Activated CD8-positive, alpha-beta memory T cell treated with anti-CD3 and anti-CD28 coated beads, Interleukin-2, amount 50 U/mL, for 24 hours (primary cell): ENCODE results near the gene LMX1B.
"Not testable (repeated sequence)": the region's sequence is repeated elsewhere in the genome, so short reads cannot be mapped to it uniquely, and the experiment has no call there.

Experiments
- DNase-seq: peaks from one replicate; pipeline ENCODE4 v3.0.0-alpha.2; 2020; ENCODE audit errors: extremely low read depth

Gene LMX1B

DNA sequence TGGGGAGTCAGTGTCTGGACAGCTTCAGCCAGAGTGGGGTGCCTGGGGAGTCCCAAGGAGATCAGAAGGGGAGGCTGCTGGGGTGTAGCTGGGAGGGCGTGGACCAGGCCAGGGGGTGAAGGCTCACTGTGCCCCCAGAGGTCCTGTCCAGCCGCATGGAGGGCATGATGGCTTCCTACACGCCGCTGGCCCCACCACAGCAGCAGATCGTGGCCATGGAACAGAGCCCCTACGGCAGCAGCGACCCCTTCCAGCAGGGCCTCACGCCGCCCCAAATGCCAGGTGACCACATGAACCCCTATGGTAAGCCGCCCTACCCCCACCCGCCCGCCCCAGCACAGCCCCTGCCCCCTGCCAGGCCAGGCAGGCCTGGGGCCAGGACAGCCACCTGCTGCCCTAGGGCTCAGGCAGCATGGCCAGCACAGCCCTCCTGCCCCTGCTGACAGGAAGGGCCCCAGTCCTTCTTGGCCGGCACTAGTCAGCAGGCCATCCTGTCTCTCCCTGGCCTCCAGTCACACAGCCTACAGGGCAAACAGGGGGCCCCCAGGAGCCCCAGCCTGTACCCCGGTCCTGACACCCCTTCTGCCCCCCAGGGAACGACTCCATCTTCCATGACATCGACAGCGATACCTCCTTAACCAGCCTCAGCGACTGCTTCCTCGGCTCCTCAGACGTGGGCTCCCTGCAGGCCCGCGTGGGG lies 82.1 kb downstream of the LMX1B start:
- DNase-seq: no peak

DNA sequence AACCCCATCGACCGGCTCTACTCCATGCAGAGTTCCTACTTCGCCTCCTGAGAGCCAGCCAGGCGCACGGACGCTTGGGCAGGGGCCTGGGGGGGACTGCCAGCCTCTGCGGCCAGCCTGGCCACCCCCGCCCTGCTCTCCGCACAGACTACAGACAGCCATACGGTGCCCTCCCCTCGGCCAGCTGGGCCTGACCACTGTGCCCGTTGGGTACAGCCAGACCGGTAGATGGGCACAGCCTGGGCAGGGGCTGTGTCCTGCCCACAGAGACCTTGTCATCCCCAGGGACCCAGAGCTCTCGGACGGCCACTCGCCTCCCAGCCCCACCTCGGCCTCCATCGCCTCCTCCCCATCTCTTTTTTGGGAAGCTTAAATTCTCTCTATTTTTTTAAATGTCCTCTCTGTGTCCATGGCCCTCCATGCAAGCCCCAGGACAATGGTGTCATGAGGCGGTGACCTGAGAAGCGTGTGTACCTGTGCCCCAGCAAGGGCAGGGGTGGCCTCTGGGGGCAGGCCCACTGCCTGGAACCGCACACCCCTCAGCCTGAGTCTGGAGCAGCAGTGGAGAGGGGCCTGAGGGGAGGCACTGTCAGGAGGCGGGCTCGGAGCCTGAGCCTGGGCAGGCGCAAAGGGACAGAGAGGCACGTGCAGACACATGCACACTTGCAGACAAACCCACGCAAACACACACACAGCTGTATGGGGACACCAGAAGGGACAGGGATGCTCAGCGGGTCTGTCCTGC lies 82.8 kb downstream of the LMX1B start:
- no peak for DNase-seq

DNA sequence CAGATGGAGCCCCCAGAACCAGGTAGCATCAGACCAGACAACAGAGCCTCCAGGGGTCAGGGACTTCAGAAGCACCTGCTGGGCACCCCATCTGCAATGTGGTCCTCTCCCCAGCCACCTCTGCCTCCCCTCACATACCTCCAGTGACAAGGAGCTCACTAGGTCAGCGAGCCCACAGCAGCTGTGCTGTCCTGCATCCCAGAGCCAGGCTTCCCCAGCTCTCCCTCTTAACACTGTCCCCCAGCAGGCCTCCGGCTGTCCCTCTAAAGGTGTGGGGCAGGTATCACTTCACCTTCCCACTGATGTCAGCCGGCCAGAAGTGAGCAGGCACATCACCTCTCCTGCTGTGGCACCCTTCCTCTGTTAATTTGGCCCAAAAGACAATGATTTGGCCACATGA lies 83.6 kb downstream of the LMX1B start:
- no peak for DNase-seq

DNA sequence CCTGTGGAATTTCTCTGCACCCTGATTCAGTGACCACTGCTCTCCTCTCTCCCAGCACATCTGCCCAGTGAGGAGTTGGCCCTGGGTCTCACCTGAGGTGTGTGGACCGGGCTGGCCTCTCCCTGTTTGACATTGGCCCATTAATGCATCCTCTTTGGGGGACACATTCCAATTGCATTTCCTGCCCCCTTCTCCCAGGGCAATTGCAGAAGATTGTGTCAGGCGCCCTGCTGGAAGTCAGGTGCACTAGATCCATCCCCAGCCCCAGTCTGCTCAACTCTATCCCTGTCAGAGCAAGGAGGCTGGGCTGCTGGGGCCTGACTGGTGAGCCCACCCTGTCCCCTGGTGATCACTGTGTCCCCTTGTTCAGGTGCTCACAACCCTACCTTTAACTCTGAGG lies 84.5 kb downstream of the LMX1B start:
- DNase-seq: no peak

DNA sequence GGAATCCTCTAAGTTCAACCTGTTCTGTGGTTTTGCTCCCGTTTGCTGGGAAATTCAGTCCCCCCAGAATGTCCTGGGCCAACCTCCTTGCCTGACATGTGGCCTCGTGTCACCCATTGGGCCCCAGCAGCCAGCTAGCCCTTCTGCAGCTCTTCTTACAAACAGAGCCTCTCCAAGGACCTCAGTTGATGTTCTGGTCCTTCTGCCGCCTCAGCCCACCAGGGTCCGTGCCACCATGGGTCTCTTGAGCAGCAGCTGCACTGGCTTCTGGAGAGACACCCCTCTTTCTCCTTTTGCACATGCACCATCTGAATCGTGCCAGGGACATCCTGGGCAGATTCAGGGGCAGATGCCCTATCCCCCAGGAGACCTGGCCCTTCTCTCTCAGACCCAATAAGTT lies 85.0 kb downstream of the LMX1B start:
- no peak for DNase-seq

DNA sequence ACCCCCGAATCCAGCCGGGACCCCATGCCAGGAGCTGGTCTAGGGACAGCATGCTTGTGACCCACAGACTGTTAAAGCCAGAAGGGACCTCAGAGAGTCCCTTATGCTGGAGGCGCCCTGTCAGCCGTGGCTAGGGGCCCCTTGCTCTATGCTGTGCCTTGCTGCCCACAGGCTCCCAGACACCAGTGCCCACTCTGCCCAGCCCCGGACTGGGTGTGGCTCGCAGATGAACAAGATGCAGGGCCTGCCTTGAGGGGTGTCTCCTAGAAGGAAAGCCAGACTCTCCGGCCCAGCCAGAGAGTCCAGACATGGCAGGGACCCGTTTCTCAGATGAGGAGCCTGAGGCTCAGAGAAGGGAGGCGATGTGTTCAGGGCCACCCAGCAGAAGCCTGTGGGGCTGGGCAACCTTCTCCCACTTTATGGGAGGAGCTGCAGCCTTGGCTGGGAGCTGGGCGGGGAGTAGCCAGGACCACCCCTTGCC lies 85.7 kb downstream of the LMX1B start:
- no peak for DNase-seq

DNA sequence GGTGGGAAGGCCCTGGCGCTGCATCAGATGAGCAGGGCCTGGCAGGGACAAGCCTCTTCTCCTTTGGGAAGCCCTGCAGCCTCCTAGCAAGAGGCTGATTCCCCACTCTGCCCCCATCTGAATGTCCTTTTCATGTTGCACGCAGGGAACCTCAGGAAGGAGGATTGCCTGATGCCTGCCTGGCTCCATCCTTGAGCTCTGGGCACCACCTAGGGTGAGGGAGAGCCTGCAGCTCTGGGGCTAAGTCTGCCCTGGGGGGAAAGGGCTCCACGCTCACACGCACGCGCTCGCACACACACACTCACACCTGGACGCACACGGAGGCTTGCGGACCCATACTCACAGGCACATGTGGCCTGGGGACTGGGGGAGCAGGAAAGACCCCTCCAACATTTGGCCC lies 86.6 kb downstream of the LMX1B start:
- no peak for DNase-seq

DNA sequence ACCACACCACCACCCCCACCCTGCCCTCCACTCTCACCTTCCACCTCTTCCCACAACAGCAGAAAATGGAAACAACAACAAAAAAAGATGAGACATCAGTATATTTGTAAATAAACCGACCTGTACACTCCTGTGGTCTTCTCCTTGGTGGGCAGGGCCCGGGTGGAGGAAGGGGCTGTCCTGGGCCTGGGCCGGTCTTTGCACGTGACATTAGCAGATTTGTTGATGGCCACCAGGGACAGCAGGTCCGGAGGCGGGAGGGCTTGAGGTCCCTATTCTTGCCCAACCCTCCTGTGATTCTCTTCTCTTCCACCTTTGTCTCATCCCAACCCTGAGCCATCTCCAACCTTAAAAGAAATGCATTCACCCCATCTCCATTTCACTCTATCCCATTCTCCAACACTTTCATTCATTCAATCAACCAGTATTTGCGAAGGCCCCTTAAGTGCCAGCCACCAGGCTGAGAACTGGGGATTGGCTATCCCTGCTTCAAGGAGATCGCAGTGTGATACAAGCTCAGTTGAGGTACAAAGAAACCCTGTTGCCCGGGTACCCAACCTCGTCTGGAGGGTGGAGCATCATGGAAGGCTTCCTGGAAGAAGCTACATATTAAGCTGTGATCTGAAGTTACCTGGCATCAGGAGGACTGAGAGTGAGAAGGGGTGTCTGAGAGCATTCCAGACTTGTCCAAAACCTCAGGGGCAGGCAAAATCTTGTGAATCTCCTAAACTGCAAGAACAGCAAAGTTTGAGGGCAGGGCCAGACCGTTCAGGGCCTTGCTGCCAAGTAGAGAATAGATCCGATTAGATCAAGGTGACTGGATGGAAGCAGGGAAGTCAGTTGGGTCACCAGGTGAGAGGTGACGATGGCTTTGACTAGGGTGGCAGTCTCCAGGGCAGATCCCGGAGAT lies 87.4 kb downstream of the LMX1B start:
- DNase-seq: no peak

DNA sequence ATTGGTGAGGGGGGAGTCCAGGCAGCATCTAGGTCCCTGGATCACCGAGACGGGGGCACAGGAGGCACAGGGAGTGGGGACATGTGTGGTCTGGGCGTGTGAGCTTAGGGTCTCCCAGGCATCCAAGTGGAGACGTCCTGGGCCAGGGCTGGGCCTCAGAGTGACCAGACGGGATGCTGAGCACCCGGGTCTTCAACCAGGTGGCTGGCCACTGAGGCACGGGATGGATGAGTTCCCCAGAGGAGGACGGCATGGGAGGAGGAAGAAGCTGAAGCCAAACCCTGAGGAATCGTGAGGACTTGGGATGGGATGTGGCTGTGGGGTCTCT lies 88.0 kb downstream of the LMX1B start:
- DNase-seq: no peak

DNA sequence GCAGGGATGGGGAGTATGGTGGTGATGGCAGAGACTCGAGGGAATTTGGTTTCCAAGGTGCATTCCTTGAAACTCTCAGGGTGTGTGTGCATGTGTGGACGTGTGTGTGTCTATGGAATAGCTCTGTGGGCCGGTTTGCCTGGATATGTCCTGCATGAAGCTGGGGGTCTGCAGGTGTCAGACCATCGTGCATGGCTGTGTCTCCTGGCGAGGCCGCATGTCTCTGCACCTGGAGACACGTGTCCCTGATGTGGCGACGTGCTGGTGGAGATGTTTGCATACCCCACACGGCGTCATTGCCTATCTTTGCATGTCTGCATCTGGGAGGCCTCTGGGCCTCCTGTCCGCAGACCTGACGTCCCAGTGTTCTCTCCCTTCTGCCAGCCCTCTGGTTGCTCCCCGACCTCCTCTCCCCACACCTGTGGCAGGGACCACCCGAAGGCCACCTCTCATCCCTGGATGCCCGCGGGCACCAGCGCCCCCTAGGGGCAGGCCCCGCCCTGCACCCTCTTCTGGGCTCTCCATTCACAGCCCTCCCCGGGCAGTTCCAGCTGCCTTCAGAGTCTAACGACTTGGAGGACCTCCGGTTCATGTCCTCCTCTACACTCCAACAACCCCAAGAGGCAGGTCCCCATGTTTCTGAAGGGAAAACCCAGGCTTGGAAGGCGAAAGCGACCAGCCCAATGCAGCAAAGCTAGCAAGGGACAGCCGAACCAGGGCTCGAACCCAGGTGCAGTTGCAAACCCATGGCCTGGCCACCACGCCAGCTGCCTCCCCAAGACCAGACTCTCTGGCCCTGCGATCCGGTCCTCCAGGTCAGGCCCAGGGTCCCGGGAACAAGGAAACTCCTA lies 88.6 kb downstream of the LMX1B start:
- DNase-seq: no peak

DNA sequence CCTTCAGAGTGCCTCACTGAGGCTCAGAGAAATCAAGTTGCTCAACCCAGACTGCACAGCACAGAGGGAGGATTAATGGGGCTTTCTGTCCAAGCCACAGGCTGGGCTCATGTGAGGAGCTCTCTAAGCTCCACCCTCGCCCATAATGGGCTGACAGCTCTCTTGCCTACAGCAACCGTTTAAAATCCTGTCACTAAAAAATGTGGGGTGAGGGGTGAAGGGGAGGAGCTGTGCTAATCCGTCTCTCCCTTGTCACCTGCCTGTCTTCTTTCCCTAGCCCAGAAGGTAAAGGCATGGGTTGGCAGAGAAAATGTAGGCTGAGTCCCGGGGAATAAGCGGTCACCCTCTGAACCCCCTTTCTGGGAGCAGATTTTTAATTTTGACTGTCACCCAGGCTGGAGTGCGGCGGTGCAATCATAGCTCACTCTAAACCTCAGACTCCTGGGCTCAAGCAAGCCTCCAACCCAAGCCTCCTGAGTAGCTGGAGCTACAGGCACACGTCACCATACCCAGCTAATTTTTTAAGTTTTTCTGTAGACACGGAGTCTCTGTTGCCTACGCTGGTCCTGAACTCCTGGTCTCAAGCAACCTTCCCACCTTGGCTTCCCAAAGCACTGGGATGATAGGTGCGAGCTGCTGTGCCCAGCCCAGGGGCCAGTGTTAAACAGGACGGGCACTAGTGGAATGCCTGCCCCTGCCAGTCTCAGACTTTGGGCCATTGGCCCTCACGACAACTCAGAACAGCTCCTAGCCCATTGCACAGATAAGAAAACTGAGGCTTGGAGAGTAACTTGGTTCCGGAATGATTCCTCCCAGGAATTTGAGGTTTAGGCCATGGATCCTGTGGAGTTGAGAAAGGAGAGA lies 89.5 kb downstream of the LMX1B start:
- no peak for DNase-seq

DNA sequence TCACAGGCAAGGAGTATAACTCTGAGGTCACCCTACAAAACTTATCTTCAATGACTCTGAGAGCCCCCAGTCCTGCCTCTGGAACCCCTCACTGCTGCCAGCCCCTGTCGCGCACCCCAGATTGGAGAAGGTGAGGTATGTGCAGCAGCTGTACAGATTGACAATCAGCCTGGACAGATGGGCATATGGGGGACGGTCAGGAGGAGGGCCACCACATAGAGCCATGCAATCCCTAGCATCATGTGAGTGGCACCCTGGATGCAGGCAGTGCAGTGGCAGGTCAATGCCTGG lies 90.1 kb downstream of the LMX1B start:
- no peak for DNase-seq

DNA sequence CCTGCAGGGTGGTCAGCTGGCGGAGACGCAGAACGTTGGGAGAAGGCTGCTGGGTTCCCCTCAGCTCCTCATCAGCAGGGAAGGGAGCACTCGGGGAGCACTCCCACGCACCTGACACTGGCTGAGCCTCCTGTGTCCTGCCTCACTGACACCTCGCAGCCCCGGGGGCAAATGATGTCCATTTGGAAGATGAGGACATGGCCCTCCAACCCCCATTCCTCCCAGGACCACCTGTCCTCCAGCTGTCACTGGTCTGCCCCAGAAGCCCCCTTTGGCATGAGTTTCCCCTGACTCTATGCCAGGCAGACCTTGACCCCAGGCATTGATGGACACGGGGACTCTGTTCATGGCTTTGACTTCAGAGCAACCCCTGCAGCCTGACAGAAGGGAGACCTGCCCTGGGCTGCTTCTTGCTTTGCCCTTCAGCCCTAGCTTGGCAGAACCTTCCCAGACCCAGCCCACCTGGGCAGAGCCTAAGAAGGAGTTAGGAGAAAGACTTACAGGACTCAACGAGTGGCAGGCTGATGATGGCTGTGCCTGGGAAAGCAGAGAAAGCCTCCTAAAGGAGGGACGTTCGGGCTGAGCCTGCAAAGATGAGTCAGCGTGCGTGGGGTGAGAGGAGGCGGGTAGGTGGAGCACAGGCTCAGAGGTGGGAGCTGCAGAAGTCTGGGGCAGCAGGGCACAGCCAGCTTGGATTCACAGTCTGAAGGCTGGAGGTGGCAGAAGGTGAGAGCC lies 90.6 kb downstream of the LMX1B start:
- no peak for DNase-seq

DNA sequence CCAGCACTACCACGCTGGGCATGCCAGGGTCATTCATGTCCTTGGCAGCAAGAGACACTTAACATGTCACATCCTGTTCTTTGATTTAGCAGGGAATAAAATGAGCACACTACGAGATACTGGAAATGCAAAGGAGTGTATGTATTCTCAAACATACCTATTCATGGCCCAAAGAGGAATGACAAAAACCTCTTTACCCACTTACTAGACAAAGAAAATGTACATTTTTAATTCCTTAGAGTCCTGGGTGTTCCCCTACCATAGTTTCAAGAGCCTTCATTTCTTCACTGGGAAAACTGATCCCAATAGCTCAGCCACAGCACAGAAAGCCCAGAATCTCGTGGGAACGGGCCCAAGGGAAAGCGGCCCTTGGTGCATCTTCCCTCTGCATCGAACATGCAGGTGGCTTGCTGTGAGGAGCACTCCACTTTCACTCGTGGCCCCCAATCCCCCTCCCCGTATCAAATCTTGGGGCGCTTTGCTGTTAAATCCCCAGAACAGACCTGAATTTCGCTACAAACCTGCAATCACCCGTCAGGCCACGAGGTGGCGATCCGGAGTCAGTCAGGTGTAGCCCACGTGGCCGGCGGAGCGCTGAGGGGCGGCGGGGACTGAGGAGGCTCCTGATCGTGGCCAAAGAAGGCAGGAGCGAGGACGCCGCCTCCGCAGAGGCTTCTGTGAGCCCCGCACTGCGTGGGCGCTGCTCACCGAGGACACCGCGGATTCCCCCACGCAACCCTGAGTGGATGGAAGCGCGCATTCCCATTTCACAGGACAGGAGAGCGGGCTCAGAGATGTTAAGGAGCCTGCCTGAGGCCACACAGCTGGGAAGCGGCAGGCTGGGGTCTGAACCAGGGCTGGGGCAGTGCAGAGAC lies 91.4 kb downstream of the LMX1B start:
- DNase-seq: peak; percentile 63

DNA sequence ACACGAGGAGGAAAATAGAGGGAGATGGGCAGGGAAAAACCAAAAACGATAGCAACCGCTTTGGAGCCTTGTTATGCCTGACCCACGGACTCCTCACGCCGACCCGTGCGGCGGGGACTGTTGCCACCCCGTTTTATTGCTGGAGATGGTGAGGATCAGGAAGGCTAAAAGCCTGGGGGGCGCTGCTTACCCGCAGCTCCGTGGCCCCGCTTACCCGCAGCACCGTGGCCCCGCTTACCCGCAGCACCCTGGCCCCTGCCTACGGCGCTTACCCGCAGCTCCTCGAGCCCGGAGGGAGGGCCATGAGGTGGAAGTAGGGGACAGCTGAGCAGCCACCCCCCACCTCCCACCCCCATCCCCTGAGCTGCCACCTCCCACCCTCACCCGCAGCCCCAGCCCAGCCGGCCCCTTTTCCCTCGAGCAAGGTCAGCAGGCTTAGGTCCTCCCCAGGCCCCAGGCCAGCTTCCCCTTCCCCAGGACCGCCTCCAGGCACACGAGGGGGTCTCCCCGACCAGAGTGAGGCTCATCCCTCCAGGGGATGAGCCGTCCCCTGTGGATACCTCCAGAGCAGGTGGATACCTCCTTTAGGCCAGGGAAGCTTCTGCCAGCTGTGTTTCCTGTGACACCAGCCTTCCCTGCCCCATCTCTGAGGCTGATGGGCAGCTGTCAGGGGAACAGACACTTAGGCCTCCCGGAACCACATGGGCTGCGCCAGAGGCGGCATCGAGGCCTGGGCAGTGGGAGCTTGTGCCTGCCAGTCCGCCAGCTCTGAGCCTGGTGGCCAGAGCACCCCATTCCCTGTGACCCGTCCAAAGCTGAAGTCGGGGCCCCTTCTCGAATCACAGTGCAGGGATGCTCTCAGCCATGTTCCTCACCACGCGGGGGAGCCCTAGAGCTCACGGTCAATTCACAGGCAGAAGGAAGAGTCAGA lies 92.3 kb downstream of the LMX1B start:
- peak; percentile 39 for DNase-seq

DNA sequence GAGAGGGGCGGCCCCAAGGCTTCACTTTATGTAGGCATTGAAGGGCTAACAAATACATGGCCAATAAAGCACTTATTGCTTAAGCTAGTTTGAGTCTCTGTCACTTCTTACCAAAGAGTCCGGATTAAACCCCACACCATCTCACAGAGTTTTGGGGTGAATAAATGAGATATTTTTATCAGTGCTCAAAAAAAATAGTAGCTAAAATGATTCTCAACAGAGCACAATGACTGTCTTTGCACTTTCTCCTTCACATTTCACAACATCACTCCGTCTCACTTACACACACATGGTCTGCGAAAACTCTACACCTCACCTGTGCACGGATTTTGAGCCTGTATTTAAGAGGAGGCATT lies 92.9 kb downstream of the LMX1B start:
- DNase-seq: no peak

DNA sequence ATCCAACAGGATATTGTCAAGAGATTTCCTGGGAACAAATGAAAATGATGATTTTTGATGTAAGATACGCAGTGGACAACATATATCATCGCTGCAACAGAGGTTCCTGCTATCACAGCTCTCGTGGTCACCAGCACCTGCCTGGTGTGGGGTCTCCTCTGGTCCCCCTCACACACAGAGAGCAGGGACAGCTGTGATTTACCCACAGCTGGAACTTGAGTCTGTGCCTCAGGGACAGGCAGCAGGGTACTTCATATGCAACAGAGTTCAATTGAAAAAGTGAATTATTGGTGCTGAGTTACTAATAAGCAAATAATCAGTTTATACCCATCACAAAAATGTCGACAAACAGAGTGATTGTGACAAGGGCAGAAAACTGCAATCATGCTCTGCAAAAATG lies 93.4 kb downstream of the LMX1B start:
- DNase-seq: no peak

DNA sequence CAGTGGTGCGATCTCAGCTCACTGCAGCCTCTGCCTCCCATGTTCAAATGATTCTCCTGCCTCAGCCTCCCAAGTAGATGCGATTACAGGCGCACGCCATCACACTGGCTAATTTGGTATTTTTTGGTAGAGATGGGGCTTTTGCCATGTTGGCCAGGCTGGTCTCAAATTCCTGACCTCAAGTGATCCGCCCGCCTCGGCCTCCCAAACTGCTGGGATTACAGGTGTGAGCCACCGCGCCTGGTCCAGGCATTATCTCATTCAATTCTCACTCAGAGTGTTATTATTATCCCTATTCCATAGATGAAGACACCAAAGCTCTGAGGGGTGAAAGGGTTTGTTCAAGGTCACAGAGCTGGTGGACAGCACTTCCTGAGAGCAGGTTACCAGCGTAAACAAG lies 94.0 kb downstream of the LMX1B start:
- not testable (repeated sequence) for DNase-seq
